ENCODE results near the gene MAP4K1. TPM values are rescaled to one million over a fixed set of nuclear protein-coding genes. Genes with fewer than 3 reads are reported as not detected.

The MAP4K1 gene
- total and polyA plus RNA-seq, 2 of the 13 experiments (the other 11 are each of a cell fraction or from before 2014, with no cell fraction given): 0.24 to 0.89 TPM

GRCh38 chr19:38618590-38619360 is 1.0 kb upstream of the MAP4K1 start, which contains the start of gene EIF3K (continued):
- no peak for TF ChIP-seq ZBTB33 (CRISPR knock-in tag; IDR thresholded peaks at IDR 0.05)
- no peak for TF ChIP-seq ZNF263 (CRISPR knock-in tag; IDR thresholded peaks at IDR 0.05)
- TF ChIP-seq HNRNPLL (IDR thresholded peaks at IDR 0.05; ENCODE audit: low read depth, low read length, poor library complexity, severe bottlenecking): peak; percentile 77
- TF ChIP-seq CBFB (CRISPR knock-in tag; IDR thresholded peaks at IDR 0.05): no peak; the same call in 1 of the 2 replicates
- TF ChIP-seq ZNF138 (CRISPR knock-in tag; IDR thresholded peaks at IDR 0.05; ENCODE audit: low read depth): peak; percentile 27
- TF ChIP-seq CENPX (CRISPR knock-in tag; IDR thresholded peaks at IDR 0.05): no peak
- no peak for TF ChIP-seq ZSCAN29 (CRISPR knock-in tag; conservative IDR thresholded peaks at IDR 0.05)
- 0 out of 2 replicates have a peak, but pooled peaks have one; percentile 8 for TF ChIP-seq ZNF256 (CRISPR knock-in tag; conservative IDR thresholded peaks at IDR 0.05)
- TF ChIP-seq ZBTB38 (CRISPR knock-in tag; IDR thresholded peaks at IDR 0.05): 0 out of 2 replicates have a peak, but pooled peaks have one; percentile 30
- TF ChIP-seq ZNF646 (CRISPR knock-in tag; IDR thresholded peaks at IDR 0.05): no peak
- peak; percentile 73; the same call in 1 of the 2 replicates for TF ChIP-seq SP4 (CRISPR knock-in tag; IDR thresholded peaks at IDR 0.05)
- no peak for TF ChIP-seq ZUFSP (CRISPR knock-in tag; IDR thresholded peaks at IDR 0.05; ENCODE audit: borderline replicate concordance)
- no peak for TF ChIP-seq ELK4 (CRISPR knock-in tag; IDR thresholded peaks at IDR 0.05; ENCODE audit: borderline replicate concordance)
- no peak for TF ChIP-seq JDP2 (CRISPR knock-in tag; IDR thresholded peaks at IDR 0.05; ENCODE audit: borderline replicate concordance)
- TF ChIP-seq POLR2AphosphoS2 (IDR thresholded peaks at IDR 0.05; ENCODE audit: low read depth, low read length): no peak
- TF ChIP-seq HOXA7 (CRISPR knock-in tag; IDR thresholded peaks at IDR 0.05): no peak
- TF ChIP-seq RFX3 (CRISPR knock-in tag; IDR thresholded peaks at IDR 0.05): no peak
- TF ChIP-seq RXRB (CRISPR knock-in tag; IDR thresholded peaks at IDR 0.05; ENCODE audit: borderline replicate concordance): peak; percentile 47

All from HepG2 (cell line).